WI38 (cell line): Measurements from ENCODE around the gene CRISP1.

Experiments
- H3K4me3 ChIP-seq: 2 replicates; pipeline ENCODE4 v1.5.1; 2011; ENCODE audit warnings: low read depth, mild to moderate bottlenecking, control low read depth, low read length
- CTCF ChIP-seq: IDR thresholded peaks from 2 replicates; pipeline ENCODE4 v1.5.1; 2012; ENCODE audit warnings: low read depth, mild to moderate bottlenecking, control low read depth, low read length

The CRISP1 gene

DNA sequence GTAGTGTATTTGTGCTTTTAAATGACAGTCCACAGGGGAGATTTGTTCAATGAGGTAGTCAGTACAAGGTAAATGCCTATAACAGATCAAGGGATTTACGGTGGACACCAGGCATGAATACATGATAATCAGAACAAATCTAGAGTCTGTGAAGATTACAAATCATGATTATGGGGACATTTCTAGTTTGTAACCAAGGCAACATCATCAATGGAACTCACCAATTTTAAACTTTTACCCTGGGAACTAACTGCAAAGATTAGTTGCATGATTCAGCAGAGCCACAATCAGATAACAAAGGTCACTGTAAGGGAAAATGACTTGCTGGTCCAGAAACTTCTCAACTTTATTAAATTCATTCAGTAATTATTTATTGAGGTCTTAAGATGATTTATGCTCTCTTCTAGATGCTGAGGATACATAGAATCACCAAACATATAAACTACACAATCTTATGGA, at the start of gene CRISP1:
CRISP1 (minus strand) TSS at position 51 of the 459 bp plus-strand sequence. CDS start 9,135 bp downstream, outside the sequence.
- no peak within 1 kb of the TSS for H3K4me3 ChIP-seq
- no peak for TF ChIP-seq CTCF

- no peak for TF ChIP-seq CTCF
- H3K4me3 ChIP-seq, result no peak overlapping the region
These were observed 48.7 kb upstream of the CRISP1 start for GRCh38 chr6:49915035-49915434.

DNA sequence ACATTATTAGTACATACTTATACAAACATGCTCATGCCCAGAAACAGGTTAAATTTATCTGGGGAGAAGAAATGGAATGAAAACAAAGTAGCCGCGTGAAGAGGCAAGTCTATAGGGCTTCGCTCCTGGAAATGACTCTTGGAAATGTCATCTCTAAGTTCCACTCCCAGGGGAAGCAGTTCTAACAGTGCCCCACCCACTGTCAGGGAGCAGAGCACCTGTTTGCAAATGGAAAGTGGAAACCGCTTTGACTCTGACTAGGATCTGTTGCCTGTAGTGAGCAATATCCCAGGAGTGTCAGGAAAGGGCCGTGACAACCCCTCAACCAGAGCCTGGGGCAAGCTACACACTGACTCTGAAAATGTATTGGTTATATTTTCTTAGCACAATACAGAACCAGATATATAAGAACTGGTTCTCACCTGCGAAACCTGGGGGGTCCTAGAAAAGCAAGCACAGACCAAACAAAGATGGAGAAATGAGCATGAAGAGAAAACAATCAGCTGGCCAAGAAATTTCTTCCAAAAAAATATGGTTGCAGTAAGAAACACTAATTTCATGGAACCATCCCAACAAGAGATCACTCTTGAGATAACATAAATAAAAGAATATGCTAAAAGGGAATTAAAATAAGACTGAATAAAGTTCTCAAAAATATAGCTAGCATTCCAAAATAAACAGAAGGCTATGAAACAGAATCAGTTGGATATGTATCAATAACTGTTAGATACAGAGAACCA, 47.5 kb upstream of the CRISP1 start:
- no peak for TF ChIP-seq CTCF

GRCh38 chr6:49912196-49912595, 45.9 kb upstream of the CRISP1 start:
- no peak for TF ChIP-seq CTCF
- no peak overlapping the region for H3K4me3 ChIP-seq

More for the DNA sequence above, 47.5 kb upstream of the CRISP1 start:
- H3K4me3 ChIP-seq, result no peak overlapping the region

DNA sequence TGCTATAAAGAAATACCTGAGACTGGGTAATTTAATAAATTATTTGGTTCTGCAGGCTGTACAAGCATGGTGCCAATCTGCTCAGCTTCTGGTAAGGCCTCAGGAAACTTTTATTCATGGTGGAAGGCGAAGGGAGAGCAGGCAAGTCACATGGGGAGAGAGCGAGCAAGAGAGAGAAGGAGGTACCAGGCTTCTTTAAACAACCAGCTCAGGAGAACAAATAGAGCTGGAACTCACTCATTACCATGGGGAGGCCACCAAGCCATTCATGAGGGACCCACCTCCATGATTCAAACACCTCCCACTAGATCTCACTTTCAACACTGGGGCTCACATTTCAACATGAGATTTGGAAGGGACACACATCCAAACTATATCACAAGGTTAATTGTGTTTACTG, 44.9 kb upstream of the CRISP1 start:
- TF ChIP-seq CTCF, result no peak
- H3K4me3 ChIP-seq, result no peak overlapping the region

- TF ChIP-seq CTCF, result no peak
- H3K4me3 ChIP-seq, result no peak overlapping the region
These were observed 43.2 kb upstream of the CRISP1 start for GRCh38 chr6:49909563-49909962.

- H3K4me3 ChIP-seq, result no peak overlapping the region
- TF ChIP-seq CTCF, result no peak
These were observed 40.2 kb upstream of the CRISP1 start for GRCh38 chr6:49906526-49906925.
